ENCODE data around the gene SP6. TPM values are rescaled to one million over a fixed set of nuclear protein-coding genes. Genes with fewer than 3 reads are reported as not detected.

Gene SP6
- polyA plus RNA-seq, 4 donors: 1.6 to 4.9 (median 3.1) TPM

- no peak overlapping the region for H3K27ac ChIP-seq (ENCODE audit: low read depth in 1 of 3, low read length in 2 of 3)
- DNase-seq: no peak
- FAIRE-seq: no peak
Observed at GRCh38 chr17:47823519-47823918, 27.4 kb downstream of the SP6 start.

GRCh38 chr17:47822785-47823184 lies 28.2 kb downstream of the SP6 start:
- 91 to 95% (median 92%) methylated on average over 4 of the region's 4 CpGs for WGBS, 3 donors
- no peaks in the 10 kb centered on the region for H3K27me3 ChIP-seq (ENCODE audit: control insufficient read depth in 3 of 3, insufficient read depth in 3 of 3, low read length in 3 of 3)
- H3K9me3 ChIP-seq (ENCODE audit: control insufficient read depth in 2 of 2, insufficient read depth in 1 of 2, low read depth in 1 of 2, low read length in 1 of 2): no peaks in the 10 kb centered on the region
- H3K36me3 ChIP-seq (ENCODE audit: control insufficient read depth in 3 of 3, insufficient read depth in 2 of 3, low read depth in 1 of 3, low read length in 3 of 3): peaks cover 11 to 63% (median 20%) of the 10 kb centered on the region in 3 donors
- H3K27ac ChIP-seq (ENCODE audit: low read depth in 1 of 3, low read length in 2 of 3): no peak overlapping the region
- H3K4me1 ChIP-seq (ENCODE audit: control insufficient read depth in 3 of 3, insufficient read depth in 2 of 3, low read depth in 1 of 3, low read length in 2 of 3): peaks cover 0 to 22% (median 0%) of the 10 kb centered on the region in 3 donors
- DNase-seq: no peak
- no peak overlapping the region for H3K4me3 ChIP-seq (ENCODE audit: low read depth in 1 of 3, low read length in 3 of 3)
- FAIRE-seq: no peak

More at GRCh38 chr17:47823519-47823918, 27.4 kb downstream of the SP6 start:
- H3K27me3 ChIP-seq (ENCODE audit: control insufficient read depth in 3 of 3, insufficient read depth in 3 of 3, low read length in 3 of 3): no peaks in the 10 kb centered on the region
- peaks cover 0 to 22% (median 0%) of the 10 kb centered on the region in 3 donors for H3K4me1 ChIP-seq (ENCODE audit: control insufficient read depth in 3 of 3, insufficient read depth in 2 of 3, low read depth in 1 of 3, low read length in 2 of 3)
- no peak overlapping the region for H3K4me3 ChIP-seq (ENCODE audit: low read depth in 1 of 3, low read length in 3 of 3)
- no peaks in the 10 kb centered on the region for H3K9me3 ChIP-seq (ENCODE audit: control insufficient read depth in 2 of 2, insufficient read depth in 1 of 2, low read depth in 1 of 2, low read length in 1 of 2)
- H3K36me3 ChIP-seq (ENCODE audit: control insufficient read depth in 3 of 3, insufficient read depth in 2 of 3, low read depth in 1 of 3, low read length in 3 of 3): peaks cover 9 to 62% (median 17%) of the 10 kb centered on the region in 3 donors
- 84 to 89% (median 87%) methylated on average over 4 of the region's 4 CpGs for WGBS, 3 donors

DNA sequence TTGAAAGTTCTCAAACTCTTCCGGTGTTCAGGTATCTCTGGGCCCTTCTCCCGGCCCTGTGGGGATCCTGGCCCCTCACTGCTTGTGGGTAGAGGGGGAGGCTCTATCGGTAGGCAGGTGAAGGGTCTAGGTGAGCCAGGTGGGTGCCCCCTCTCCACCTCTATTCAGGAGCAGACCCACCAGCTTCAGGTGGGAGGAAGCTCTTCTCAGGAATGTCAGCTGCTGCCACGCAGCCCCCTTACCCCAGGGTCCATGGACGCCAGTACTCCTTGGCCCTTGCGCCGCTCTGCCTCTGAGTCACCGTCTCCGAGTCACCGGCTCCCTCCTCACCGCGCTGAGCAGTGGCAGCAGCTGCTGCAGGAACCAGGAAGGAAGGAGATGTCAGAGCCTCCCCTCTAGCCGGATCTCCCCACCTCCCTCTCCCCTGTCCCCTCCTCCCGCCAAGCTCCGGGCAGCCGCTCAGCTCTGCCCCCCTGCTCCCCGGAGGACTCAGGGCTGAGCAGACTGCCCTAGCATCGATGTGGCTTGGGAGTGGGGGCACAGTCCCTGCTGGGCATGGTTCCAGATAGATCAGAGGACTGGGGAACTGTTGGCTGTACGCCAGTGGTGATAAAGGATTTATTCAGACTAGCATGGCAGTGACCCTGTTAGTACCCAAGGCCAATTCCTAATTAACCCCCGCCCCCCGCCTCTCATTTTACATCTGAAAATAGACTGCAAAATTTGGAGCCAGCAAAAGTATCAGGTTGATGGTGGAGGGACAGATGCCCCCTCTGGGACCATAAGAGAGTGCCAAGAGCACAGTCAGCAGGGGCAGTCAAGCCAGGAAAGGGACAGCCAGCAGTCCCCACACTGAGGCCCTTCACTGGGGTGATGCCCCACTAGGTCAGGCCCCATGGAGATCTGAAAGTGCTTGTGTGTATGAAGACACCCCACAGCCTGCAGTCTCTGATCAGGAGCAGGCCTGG lies 29.3 kb downstream of the SP6 start, which contains the start of gene OSBPL7:
OSBPL7 (minus strand) TSS at position 371 of the 968 bp plus-strand sequence. CDS start 1,516 bp downstream, outside the sequence.
- Histone ChIP-seq H3K4me3 (ENCODE audit: low read depth in 1 of 3, low read length in 3 of 3) (peak within 1 kb of the TSS; percentile 61 to 81 (median 71)), H3K9me3 (ENCODE audit: control insufficient read depth in 2 of 2, insufficient read depth in 1 of 2, low read depth in 1 of 2, low read length in 1 of 2) (no peaks in the 10 kb centered on the region), H3K27me3 (ENCODE audit: control insufficient read depth in 3 of 3, insufficient read depth in 3 of 3, low read length in 3 of 3) (no peaks in the 10 kb centered on the region), H3K27ac (ENCODE audit: low read depth in 1 of 3, low read length in 2 of 3) (peak within 1 kb of the TSS; percentile 76 to 96 (median 94)), H3K36me3 (ENCODE audit: control insufficient read depth in 3 of 3, insufficient read depth in 2 of 3, low read depth in 1 of 3, low read length in 3 of 3) (peaks cover 15 to 63% (median 19%) of the 10 kb centered on the region in 3 donors), H3K4me1 (ENCODE audit: control insufficient read depth in 3 of 3, insufficient read depth in 2 of 3, low read depth in 1 of 3, low read length in 2 of 3) (peaks cover 0 to 22% (median 0%) of the 10 kb centered on the region in 3 donors)
- peak; percentile 90 for DNase-seq
- no peak for FAIRE-seq
- WGBS, 3 donors: 1 to 6% (median 5%) methylated on average over 21 of the region's 21 CpGs

GRCh38 chr17:47821031-47821423 lies 29.9 kb downstream of the SP6 start:
- 3 to 8% (median 4%) methylated on average over 4 of the region's 4 CpGs for WGBS, 3 donors
- Histone ChIP-seq H3K27me3 (ENCODE audit: control insufficient read depth in 3 of 3, insufficient read depth in 3 of 3, low read length in 3 of 3) (no peaks in the 10 kb centered on the region), H3K9me3 (ENCODE audit: control insufficient read depth in 2 of 2, insufficient read depth in 1 of 2, low read depth in 1 of 2, low read length in 1 of 2) (no peaks in the 10 kb centered on the region), H3K36me3 (ENCODE audit: control insufficient read depth in 3 of 3, insufficient read depth in 2 of 3, low read depth in 1 of 3, low read length in 3 of 3) (peaks cover 12 to 63% (median 21%) of the 10 kb centered on the region in 3 donors), H3K27ac (ENCODE audit: low read depth in 1 of 3, low read length in 2 of 3) (peak overlapping the region; percentile 76 to 96 (median 94)), H3K4me1 (ENCODE audit: control insufficient read depth in 3 of 3, insufficient read depth in 2 of 3, low read depth in 1 of 3, low read length in 2 of 3) (peaks cover 0 to 22% (median 0%) of the 10 kb centered on the region in 3 donors), H3K4me3 (ENCODE audit: low read depth in 1 of 3, low read length in 3 of 3) (peak overlapping the region; percentile 61 to 81 (median 71))
- DNase-seq (peak; percentile 22 to 39), FAIRE-seq (no peak)

DNA sequence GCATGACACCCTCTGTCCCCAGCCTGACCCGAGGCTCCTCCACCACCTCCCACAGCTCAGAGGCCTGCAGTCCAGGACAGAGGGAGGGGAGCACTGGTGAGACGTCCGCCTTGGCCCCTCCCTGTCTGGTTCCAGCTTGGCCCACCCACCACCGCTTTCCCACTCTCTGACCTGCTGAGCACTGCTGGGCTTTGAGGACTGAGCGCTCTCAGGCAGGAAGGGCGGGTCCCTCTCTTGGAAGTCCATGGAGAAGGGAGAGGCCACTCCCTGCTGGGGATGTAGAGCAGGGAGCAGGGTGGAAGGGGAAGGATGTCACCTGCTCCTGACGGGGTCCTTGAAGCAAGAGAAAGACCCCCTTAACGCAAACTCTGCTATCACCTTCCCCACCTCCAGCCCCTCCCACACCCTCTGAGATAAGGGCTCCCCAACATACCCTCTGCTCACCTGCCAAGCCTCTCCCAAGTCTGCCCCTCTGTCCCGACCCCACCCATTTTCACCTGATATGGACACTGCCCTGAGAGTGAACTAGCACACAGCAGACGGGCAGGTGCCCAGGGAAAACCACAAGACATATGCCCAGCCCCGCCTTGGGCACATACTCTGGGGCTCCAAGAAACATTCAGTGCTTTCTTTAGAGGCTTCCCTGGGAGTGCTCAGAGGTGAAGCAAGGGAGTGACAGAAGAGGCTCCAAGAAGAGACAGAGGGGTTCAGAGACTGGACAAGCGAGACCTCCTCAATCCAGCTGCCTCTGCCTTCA lies 30.8 kb downstream of the SP6 start:
- peaks cover 15 to 67% (median 26%) of the 10 kb centered on the region in 3 donors for H3K36me3 ChIP-seq (ENCODE audit: control insufficient read depth in 3 of 3, insufficient read depth in 2 of 3, low read depth in 1 of 3, low read length in 3 of 3)
- peak overlapping the region in 2 of 3 donors; percentile 61 to 81 for H3K4me3 ChIP-seq (ENCODE audit: low read depth in 1 of 3, low read length in 3 of 3)
- H3K27ac ChIP-seq (ENCODE audit: low read depth in 1 of 3, low read length in 2 of 3): peak overlapping the region; percentile 76 to 96 (median 94)
- FAIRE-seq (no peak), DNase-seq (peak; percentile 74 to 96)
- H3K9me3 ChIP-seq (ENCODE audit: control insufficient read depth in 2 of 2, insufficient read depth in 1 of 2, low read depth in 1 of 2, low read length in 1 of 2): no peaks in the 10 kb centered on the region
- H3K27me3 ChIP-seq (ENCODE audit: control insufficient read depth in 3 of 3, insufficient read depth in 3 of 3, low read length in 3 of 3): no peaks in the 10 kb centered on the region
- H3K4me1 ChIP-seq (ENCODE audit: control insufficient read depth in 3 of 3, insufficient read depth in 2 of 3, low read depth in 1 of 3, low read length in 2 of 3): peaks cover 0 to 22% (median 0%) of the 10 kb centered on the region in 3 donors
- WGBS, 3 donors: 17 to 48% (median 26%) methylated on average over 12 of the region's 12 CpGs

DNA sequence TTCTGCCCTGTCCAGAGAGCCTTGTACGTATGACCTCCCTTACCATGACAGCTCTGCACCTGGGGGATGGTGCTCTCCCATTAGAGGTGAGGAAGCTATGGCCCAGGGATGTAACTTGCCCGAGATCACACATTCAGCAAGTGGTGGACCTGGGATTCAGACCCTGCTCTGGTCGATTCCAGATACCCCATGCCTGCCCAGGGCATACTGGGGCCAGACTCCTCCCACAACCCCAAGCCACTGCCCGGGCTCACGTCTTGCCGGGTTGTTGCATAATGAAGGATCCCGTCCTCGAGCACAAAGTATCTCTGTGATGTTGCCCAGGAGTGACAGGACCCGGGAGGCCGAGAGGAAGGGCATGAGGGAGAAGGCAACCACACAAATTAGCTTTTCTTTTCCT lies 31.5 kb downstream of the SP6 start:
- Histone ChIP-seq H3K27ac (ENCODE audit: low read depth in 1 of 3, low read length in 2 of 3) (peak overlapping the region in 2 of 3 donors; percentile 33 to 94), H3K4me3 (ENCODE audit: low read depth in 1 of 3, low read length in 3 of 3) (peak overlapping the region in 1 of 3 donors; percentile 15), H3K36me3 (ENCODE audit: control insufficient read depth in 3 of 3, insufficient read depth in 2 of 3, low read depth in 1 of 3, low read length in 3 of 3) (peaks cover 15 to 69% (median 32%) of the 10 kb centered on the region in 3 donors), H3K9me3 (ENCODE audit: control insufficient read depth in 2 of 2, insufficient read depth in 1 of 2, low read depth in 1 of 2, low read length in 1 of 2) (no peaks in the 10 kb centered on the region), H3K27me3 (ENCODE audit: control insufficient read depth in 3 of 3, insufficient read depth in 3 of 3, low read length in 3 of 3) (no peaks in the 10 kb centered on the region), H3K4me1 (ENCODE audit: control insufficient read depth in 3 of 3, insufficient read depth in 2 of 3, low read depth in 1 of 3, low read length in 2 of 3) (peaks cover 0 to 22% (median 0%) of the 10 kb centered on the region in 3 donors)
- no peak for DNase-seq
- no peak for FAIRE-seq
- 74 to 84% (median 77%) methylated on average over 10 of the region's 10 CpGs for WGBS, 3 donors

GRCh38 chr17:47818002-47818695 lies 32.8 kb downstream of the SP6 start:
- no peak overlapping the region for H3K4me3 ChIP-seq (ENCODE audit: low read depth in 1 of 3, low read length in 3 of 3)
- H3K4me1 ChIP-seq (ENCODE audit: control insufficient read depth in 3 of 3, insufficient read depth in 2 of 3, low read depth in 1 of 3, low read length in 2 of 3): peaks cover 0 to 22% (median 0%) of the 10 kb centered on the region in 3 donors
- H3K36me3 ChIP-seq (ENCODE audit: control insufficient read depth in 3 of 3, insufficient read depth in 2 of 3, low read depth in 1 of 3, low read length in 3 of 3): peaks cover 12 to 70% (median 39%) of the 10 kb centered on the region in 3 donors
- WGBS, 3 donors: 93 to 96% (median 94%) methylated on average over 11 of the region's 11 CpGs
- FAIRE-seq (no peak), DNase-seq (no peak)
- no peaks in the 10 kb centered on the region for H3K9me3 ChIP-seq (ENCODE audit: control insufficient read depth in 2 of 2, insufficient read depth in 1 of 2, low read depth in 1 of 2, low read length in 1 of 2)
- H3K27ac ChIP-seq (ENCODE audit: low read depth in 1 of 3, low read length in 2 of 3): no peak overlapping the region
- H3K27me3 ChIP-seq (ENCODE audit: control insufficient read depth in 3 of 3, insufficient read depth in 3 of 3, low read length in 3 of 3): no peaks in the 10 kb centered on the region

Data from small intestine (tissue), 7 donors.